Measurements from ENCODE around the gene ITPKA. TPM values are rescaled to one million over a fixed set of nuclear protein-coding genes. Genes with fewer than 3 reads are reported as not detected.

The ITPKA gene
- polyA plus RNA-seq, 1 donor (not counting 4 experiments of a cell fraction or from before 2014, with no cell fraction given): 0.12 TPM

- FAIRE-seq (no peak), DNase-seq (ENCODE audit: low read depth, low spot score) (no peak)
- Histone ChIP-seq H3K4me3 (ENCODE audit: control insufficient read depth in 2 of 3, extremely low read depth in 1 of 3, insufficient read depth in 2 of 3, low read depth in 1 of 3, low read length in 3 of 3) (no peak overlapping the region), H3K27ac (ENCODE audit: control insufficient read depth, insufficient read depth, low read length) (no peak overlapping the region), H3K9me3 (ENCODE audit: control insufficient read depth, low read depth, low read length) (no peaks in the 10 kb centered on the region), H3K36me3 (ENCODE audit: control insufficient read depth in 2 of 2, extremely low read depth in 1 of 2, insufficient read depth in 2 of 2, low read length in 2 of 2) (peaks cover 29 to 35% of the 10 kb centered on the region in 2 experiments), H2AFZ (ENCODE audit: control insufficient read depth, low read length) (no peak overlapping the region), H3K27me3 (ENCODE audit: control insufficient read depth, extremely low read depth, insufficient read depth, low read length) (no peaks in the 10 kb centered on the region), H3K9ac (ENCODE audit: control insufficient read depth, extremely low read depth, insufficient read depth, low read length) (no peak overlapping the region), H3K9me1 (ENCODE audit: control insufficient read depth, extremely low read depth, insufficient read depth, low read length) (no peaks in the 10 kb centered on the region), H4K20me1 (ENCODE audit: control insufficient read depth, extremely low read depth, insufficient read depth, low read length) (no peaks in the 10 kb centered on the region), H3K4me1 (ENCODE audit: control insufficient read depth, extremely low read depth, insufficient read depth, low read length) (no peaks in the 10 kb centered on the region), H3K79me2 (ENCODE audit: control insufficient read depth, insufficient read depth, low read length) (no peaks in the 10 kb centered on the region), H3K4me2 (ENCODE audit: control insufficient read depth, extremely low read depth, insufficient read depth, low read depth, low read length) (no peak overlapping the region)
- dilution Hi-C loops (cut with MboI; ENCODE audit: extremely low pct_ligation_motif_present, low sequenced_read_pairs): no loop called here
- TF ChIP-seq CTCF (optimal IDR thresholded peaks at IDR 0.05 in 1 of 3, IDR thresholded peaks at IDR 0.05 in 1 of 3, conservative IDR thresholded peaks at IDR 0.05 in 1 of 3; ENCODE audit: extremely low read depth in 1 of 3, insufficient read depth in 2 of 3, low read length in 3 of 3) (no peak), EZH2 (IDR thresholded peaks at IDR 0.05; ENCODE audit: low read length) (no peak)
Measured at GRCh38 chr15:41523097-41523496, 29.4 kb downstream of the ITPKA start.

GRCh38 chr15:41530363-41530956 lies 36.8 kb downstream of the ITPKA start:
- Histone ChIP-seq H3K4me1 (ENCODE audit: control insufficient read depth, extremely low read depth, insufficient read depth, low read length) (no peaks in the 10 kb centered on the region), H3K27me3 (ENCODE audit: control insufficient read depth, extremely low read depth, insufficient read depth, low read length) (no peaks in the 10 kb centered on the region), H3K4me2 (ENCODE audit: control insufficient read depth, extremely low read depth, insufficient read depth, low read depth, low read length) (no peak overlapping the region), H4K20me1 (ENCODE audit: control insufficient read depth, extremely low read depth, insufficient read depth, low read length) (no peaks in the 10 kb centered on the region), H3K9me3 (ENCODE audit: control insufficient read depth, low read depth, low read length) (no peaks in the 10 kb centered on the region), H3K27ac (ENCODE audit: control insufficient read depth, insufficient read depth, low read length) (no peak overlapping the region), H3K9me1 (ENCODE audit: control insufficient read depth, extremely low read depth, insufficient read depth, low read length) (no peaks in the 10 kb centered on the region), H3K9ac (ENCODE audit: control insufficient read depth, extremely low read depth, insufficient read depth, low read length) (no peak overlapping the region), H2AFZ (ENCODE audit: control insufficient read depth, low read length) (no peak overlapping the region), H3K79me2 (ENCODE audit: control insufficient read depth, insufficient read depth, low read length) (no peaks in the 10 kb centered on the region), H3K4me3 (ENCODE audit: control insufficient read depth in 2 of 3, extremely low read depth in 1 of 3, insufficient read depth in 2 of 3, low read depth in 1 of 3, low read length in 3 of 3) (no peak overlapping the region), H3K36me3 (ENCODE audit: control insufficient read depth in 2 of 2, extremely low read depth in 1 of 2, insufficient read depth in 2 of 2, low read length in 2 of 2) (peaks cover 32 to 51% of the 10 kb centered on the region in 2 experiments)
- dilution Hi-C loops (cut with MboI; ENCODE audit: extremely low pct_ligation_motif_present, low sequenced_read_pairs): no loop called here
- DNase-seq (ENCODE audit: low read depth, low spot score) (no peak), FAIRE-seq (no peak)
- no peak for TF ChIP-seq CTCF (optimal IDR thresholded peaks at IDR 0.05 in 1 of 3, IDR thresholded peaks at IDR 0.05 in 1 of 3, conservative IDR thresholded peaks at IDR 0.05 in 1 of 3; ENCODE audit: extremely low read depth in 1 of 3, insufficient read depth in 2 of 3, low read length in 3 of 3)
- TF ChIP-seq EZH2 (IDR thresholded peaks at IDR 0.05; ENCODE audit: low read length): no peak

All from keratinocyte (primary cell).